Subcutaneous adipose tissue (tissue), 4 donors: ENCODE measurements around the gene SEMA4D. TPM values are rescaled to one million over a fixed set of nuclear protein-coding genes. Genes with fewer than 3 reads are reported as not detected.

ENCODE experiments used
- CTCF ChIP-seq: fragments of 450-650 bp; IDR thresholded peaks from one replicate; pipeline ENCODE4 v1.5.1; 2016; ENCODE audit warnings: low read depth, mild to moderate bottlenecking, control low read depth, antibody characterized with exemption, moderate library complexity
- total RNA-seq, 4 donors: library from RNA; depleted of rRNA; stranded (reverse); fragments of >200 nt; gene quantifications; one replicate each; pipeline ENCODE4 v1.1.0, GENCODE V29; 2016

The SEMA4D gene
- total RNA-seq, 4 donors from 2014 or later = 6.0 to 18.3 (median 10.9) TPM

GRCh38 chr9:89437772-89438171 is 60.1 kb downstream of the SEMA4D start:
- TF ChIP-seq CTCF = no peak

- no peak for TF ChIP-seq CTCF
Observed at GRCh38 chr9:89436963-89437625, 60.8 kb downstream of the SEMA4D start.

- TF ChIP-seq CTCF = no peak
Observed at GRCh38 chr9:89436326-89436725, 61.6 kb downstream of the SEMA4D start.

- TF ChIP-seq CTCF = no peak
Observed at GRCh38 chr9:89435071-89435823, 62.7 kb downstream of the SEMA4D start.

- no peak for TF ChIP-seq CTCF
Observed at GRCh38 chr9:89434636-89435035, 63.3 kb downstream of the SEMA4D start.

GRCh38 chr9:89433826-89434225 is 64.1 kb downstream of the SEMA4D start:
- TF ChIP-seq CTCF = no peak

- TF ChIP-seq CTCF = no peak
Observed at GRCh38 chr9:89432986-89433530, 64.9 kb downstream of the SEMA4D start.
